ENCODE data around the gene RAET1G. TPM values are rescaled to one million over a fixed set of nuclear protein-coding genes. Genes with fewer than 3 reads are reported as not detected.
"Not testable (repeated sequence)": the region's sequence is repeated elsewhere in the genome, so short reads cannot be mapped to it uniquely, and the experiment has no call there.

Gene RAET1G
- total RNA-seq, 4 donors from 2014 or later = 1.4 TPM; not detected in 3

DNA sequence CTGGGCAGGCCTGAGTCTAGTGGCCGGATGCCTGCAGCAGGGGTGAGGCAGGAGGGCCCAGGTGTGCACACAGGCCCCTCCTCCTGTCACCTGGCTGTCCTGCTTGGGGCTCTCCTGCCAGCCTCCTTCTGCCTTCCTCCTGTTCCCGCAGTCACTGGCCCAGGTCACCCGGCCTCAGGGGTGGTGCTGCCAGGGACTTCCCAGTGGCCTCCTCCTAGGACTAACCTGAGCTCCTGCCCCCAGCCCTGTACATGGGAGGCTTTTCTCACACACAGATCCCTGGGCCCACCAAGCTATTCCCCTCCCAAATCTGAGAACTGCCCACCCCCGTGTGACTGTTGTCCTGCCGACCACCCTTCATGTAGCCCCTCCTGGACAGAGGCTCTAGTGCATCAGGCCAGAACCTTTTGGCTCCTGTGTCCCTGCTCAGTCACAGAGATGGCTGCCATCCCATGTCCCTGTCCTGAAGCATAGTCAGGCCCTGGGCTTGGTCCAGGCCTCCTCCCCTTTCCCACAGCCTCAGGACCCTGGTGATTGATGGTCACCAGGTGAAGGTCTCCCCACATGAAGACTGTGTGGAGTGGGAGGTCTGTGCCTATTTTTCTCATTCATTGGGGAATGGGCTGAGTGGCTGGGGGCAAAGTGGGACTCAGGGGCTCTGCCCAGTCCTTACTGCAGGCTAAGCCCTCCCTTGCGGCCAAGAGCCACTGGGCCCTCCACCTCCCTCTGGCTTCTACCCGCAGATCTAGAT is 39.7 kb upstream of the RAET1G start:
- peaks cover 20 to 25% of the 10 kb centered on the region in 2 donors for H3K27me3 ChIP-seq
- intact Hi-C loops (cut with DNase I; ENCODE audit: low total_unique reads) = no loop called here
- no peak overlapping the region for H3K4me3 ChIP-seq
- peaks cover 0 to 11% of the 10 kb centered on the region in 2 donors for H3K4me1 ChIP-seq
- H3K9me3 ChIP-seq = no peaks in the 10 kb centered on the region
- H3K36me3 ChIP-seq = no peaks in the 10 kb centered on the region
- TF ChIP-seq, protein P1, sequence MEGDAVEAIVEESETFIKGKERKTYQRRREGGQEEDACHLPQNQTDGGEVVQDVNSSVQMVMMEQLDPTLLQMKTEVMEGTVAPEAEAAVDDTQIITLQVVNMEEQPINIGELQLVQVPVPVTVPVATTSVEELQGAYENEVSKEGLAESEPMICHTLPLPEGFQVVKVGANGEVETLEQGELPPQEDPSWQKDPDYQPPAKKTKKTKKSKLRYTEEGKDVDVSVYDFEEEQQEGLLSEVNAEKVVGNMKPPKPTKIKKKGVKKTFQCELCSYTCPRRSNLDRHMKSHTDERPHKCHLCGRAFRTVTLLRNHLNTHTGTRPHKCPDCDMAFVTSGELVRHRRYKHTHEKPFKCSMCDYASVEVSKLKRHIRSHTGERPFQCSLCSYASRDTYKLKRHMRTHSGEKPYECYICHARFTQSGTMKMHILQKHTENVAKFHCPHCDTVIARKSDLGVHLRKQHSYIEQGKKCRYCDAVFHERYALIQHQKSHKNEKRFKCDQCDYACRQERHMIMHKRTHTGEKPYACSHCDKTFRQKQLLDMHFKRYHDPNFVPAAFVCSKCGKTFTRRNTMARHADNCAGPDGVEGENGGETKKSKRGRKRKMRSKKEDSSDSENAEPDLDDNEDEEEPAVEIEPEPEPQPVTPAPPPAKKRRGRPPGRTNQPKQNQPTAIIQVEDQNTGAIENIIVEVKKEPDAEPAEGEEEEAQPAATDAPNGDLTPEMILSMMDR (IDR thresholded peaks at IDR 0.05) = no peak
- no peak for TF ChIP-seq POLR2A (IDR thresholded peaks at IDR 0.05)
- no peak overlapping the region for H3K27ac ChIP-seq
- DNase-seq = no peak

DNA sequence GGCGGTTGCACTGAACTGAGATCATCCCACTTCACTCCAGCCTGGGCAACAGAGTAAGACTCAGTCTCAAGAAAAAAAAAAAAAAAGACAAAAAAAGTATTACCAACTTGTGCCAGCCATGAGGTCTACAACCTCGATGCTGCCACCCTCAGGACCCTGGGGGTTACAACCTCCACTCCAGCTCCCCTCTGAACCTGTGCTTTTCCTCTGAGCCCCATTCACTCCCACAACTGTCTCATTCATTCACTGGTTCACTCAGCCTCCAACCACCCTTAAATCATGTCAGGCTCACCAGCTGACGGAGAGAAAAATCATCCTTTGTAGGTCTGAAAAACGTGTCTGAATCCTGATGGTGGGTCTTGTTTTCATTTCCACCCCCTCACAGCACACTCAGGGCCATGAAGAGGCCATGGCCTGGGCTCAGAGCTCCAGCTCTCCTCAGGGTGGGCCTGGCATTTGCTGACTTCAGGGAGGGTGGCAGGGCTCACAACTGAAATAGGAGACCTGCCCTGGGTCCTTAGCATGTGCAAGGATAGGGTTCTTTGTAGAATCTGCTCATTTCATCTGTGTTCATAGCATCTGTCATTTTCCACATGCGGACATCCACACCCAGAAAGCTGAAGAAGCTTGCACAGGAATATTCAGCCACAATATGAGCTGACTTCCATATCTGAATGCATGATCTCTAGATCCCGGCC is 39.0 kb upstream of the RAET1G start:
- H3K4me3 ChIP-seq = no peak overlapping the region

DNA sequence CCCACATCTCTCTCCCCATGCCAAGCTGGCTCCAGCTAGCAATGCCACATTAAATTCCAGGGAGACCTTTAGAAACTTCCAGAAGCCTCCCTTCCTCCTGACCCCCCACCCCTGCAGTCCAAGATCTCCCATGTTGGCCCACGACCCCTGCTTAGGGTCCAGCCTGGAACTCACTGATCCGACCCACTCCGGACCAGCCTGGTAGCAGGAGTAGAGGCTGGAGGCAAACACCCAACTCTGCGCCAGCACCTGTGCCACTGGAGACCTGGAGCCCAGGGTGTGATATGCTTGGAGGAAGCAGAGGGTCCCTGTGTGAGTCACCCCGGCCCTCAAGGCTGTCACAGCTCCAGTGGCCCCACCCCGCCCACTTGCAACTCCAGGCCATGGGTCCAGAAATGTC is 37.6 kb upstream of the RAET1G start:
- no peak for TF ChIP-seq POLR2A (IDR thresholded peaks at IDR 0.05)
- TF ChIP-seq, protein P1 (IDR thresholded peaks at IDR 0.05) = no peak
- no peaks in the 10 kb centered on the region for H3K36me3 ChIP-seq
- intact Hi-C loops (cut with DNase I; ENCODE audit: low total_unique reads) = no loop called here
- H3K27ac ChIP-seq = no peak overlapping the region
- H3K9me3 ChIP-seq = no peaks in the 10 kb centered on the region
- peaks cover 0 to 11% of the 10 kb centered on the region in 2 donors for H3K4me1 ChIP-seq
- H3K4me3 ChIP-seq = no peak overlapping the region
- peaks cover 18 to 26% of the 10 kb centered on the region in 2 donors for H3K27me3 ChIP-seq
- no peak for DNase-seq

More for the DNA sequence above, 39.0 kb upstream of the RAET1G start:
- intact Hi-C loops (cut with DNase I; ENCODE audit: low total_unique reads) = no loop called here
- H3K36me3 ChIP-seq = no peaks in the 10 kb centered on the region
- DNase-seq = no peak
- H3K4me1 ChIP-seq = peaks cover 0 to 11% of the 10 kb centered on the region in 2 donors
- no peak overlapping the region for H3K27ac ChIP-seq
- H3K27me3 ChIP-seq = peaks cover 20% of the 10 kb centered on the region in 2 donors
- no peaks in the 10 kb centered on the region for H3K9me3 ChIP-seq
- TF ChIP-seq, protein P1 (IDR thresholded peaks at IDR 0.05) = no peak
- no peak for TF ChIP-seq POLR2A (IDR thresholded peaks at IDR 0.05)

DNA sequence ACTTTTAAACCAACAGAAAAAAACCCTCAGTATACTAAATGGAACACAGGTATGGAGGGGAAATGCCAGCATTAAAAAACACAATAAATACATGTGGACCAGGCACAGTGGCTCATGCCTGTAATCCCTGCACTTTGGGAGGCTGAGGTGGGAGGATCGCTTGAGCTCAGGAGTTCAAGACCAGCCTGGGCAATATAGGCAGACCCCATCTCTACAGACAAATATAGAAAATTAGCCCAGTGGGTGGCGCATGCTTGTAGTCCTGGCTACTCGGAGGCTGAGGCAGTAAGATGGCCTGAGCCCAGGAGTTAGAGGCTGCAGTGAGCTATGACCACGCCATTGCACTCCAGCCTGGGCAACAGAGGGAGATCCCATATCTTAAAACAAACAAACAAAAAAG is 36.9 kb upstream of the RAET1G start:
- H3K36me3 ChIP-seq; intact Hi-C loops (cut with DNase I; ENCODE audit: low total_unique reads); H3K9me3 ChIP-seq; H3K27ac ChIP-seq; DNase-seq; H3K4me3 ChIP-seq; H3K4me1 ChIP-seq: not testable (repeated sequence)
- H3K27me3 ChIP-seq = peaks cover 12 to 25% of the 10 kb centered on the region in 2 donors

DNA sequence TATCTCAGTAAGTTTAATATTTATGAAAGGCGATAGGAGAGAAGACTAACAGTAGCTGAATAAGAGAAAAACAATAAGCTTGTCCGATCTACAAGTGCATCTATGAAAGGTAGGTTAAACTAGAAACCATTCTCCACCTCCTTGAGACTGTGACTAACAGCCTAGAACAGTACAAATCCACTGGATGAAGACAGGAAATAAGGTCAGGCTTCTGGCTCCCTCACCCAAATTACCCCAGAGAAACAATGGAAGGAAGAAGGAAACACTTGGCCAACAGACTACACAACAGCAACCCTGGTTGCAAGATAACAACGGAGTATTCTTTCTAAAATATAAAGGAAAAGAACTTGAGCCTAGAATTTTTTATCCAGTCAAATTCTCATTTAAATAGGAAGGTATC is 35.2 kb upstream of the RAET1G start:
- intact Hi-C loops (cut with DNase I; ENCODE audit: low total_unique reads); H3K4me3 ChIP-seq; H3K27ac ChIP-seq; DNase-seq; H3K36me3 ChIP-seq; H3K9me3 ChIP-seq; H3K4me1 ChIP-seq: not testable (repeated sequence)
- peaks cover 0 to 23% of the 10 kb centered on the region in 2 donors for H3K27me3 ChIP-seq

DNA sequence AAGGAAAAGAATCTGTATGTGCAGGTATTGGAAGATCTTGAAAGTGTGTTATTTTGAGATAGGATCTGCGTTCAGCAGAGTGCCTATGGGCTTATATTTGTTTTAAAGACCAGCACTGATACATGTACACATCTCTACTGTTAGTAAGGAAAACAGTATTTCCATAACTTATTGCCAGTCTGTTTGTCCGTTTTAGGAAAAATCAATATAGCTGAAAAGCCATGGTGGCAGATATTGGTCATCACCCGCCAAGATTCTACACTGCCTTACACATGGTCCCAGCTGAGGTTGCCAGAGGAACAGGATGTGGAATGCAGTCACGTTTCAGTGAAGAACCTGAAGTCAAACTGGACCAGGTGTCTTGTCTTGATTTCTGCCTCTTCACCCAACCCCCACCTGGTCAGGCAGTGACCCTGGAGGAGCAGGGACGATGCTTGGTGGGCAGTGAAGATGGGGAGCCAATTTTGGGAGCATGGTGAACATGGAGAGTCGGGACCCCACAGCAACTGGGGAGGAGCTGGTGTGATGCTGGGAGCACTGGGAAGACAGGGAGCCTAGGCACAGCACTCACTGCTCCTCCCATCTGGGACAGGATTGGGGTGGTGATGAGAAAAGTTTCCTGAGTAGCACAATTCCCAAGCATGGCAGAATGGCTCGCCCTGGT is 32.9 kb upstream of the RAET1G start:
- H3K4me1 ChIP-seq; intact Hi-C loops (cut with DNase I; ENCODE audit: low total_unique reads); H3K9me3 ChIP-seq; H3K27ac ChIP-seq; H3K36me3 ChIP-seq; DNase-seq; H3K4me3 ChIP-seq: not testable (repeated sequence)
- H3K27me3 ChIP-seq = peaks cover 0 to 31% of the 10 kb centered on the region in 2 donors

DNA sequence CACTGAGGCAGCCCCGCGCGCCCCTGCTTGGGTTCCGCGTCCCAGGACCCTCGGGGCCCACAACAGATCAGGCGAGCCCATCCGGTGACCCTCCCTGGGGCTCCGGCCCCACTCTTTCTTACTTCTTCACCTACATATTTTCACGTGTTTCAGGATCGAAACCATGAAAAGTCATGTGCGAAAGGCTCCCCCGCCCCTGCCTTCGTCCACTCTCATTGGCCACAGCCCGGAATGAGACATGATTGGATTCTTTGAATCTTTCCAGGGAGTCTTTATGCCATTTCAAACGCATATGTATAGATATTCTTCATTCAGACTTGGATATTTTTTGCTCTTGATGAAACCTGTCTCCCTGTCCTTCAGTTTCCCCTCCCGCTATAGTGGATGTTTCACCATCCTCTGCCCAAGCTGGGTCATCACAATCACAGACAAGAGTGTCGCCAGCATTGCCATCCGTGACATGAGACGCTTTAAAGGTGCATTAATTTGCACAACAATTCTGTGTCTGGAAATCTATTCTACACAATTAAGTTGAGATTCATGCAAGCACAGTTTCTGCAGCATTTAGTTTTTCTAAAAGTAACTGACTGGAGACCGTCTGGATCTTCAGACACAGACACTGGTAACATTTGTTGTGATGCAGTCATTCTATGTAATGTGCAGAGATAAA is 32.2 kb upstream of the RAET1G start:
- H3K4me3 ChIP-seq; H3K4me1 ChIP-seq; H3K9me3 ChIP-seq; DNase-seq; H3K36me3 ChIP-seq; intact Hi-C loops (cut with DNase I; ENCODE audit: low total_unique reads); H3K27ac ChIP-seq: not testable (repeated sequence)
- H3K27me3 ChIP-seq = peaks cover 0 to 31% of the 10 kb centered on the region in 2 donors

DNA sequence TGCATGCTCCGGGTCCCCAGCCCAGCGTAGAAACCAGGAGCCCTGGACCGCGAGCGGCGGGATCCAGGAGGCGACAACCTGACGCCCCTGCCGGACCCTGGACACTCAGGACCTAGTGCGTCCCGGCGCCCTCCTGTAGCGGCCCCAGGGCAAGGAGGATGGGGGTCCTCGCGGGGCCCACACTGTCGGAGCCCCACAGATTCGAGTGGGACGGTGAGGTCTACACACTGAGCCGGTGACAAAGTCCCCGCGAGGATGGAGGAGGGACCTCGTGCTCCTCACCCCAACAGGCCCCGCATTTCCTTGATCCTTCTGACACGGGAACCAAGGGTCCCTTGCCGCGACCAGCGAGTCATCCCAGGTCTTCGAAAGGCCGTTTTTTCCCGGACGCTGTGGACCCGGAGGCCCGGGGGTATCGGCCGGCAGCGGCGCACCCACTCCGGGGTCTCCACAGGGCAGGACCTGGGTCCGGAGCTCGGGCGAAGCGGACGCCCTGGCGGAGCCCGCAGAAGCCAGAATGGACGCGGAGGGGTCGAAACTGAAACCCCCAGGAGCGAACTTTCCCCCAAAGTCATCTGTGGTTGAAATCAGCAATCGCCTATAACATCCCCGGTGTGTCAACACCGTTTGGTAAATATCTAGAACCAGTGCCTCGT is 31.5 kb upstream of the RAET1G start:
- H3K9me3 ChIP-seq; DNase-seq; H3K36me3 ChIP-seq; H3K4me1 ChIP-seq; H3K27ac ChIP-seq; intact Hi-C loops (cut with DNase I; ENCODE audit: low total_unique reads); H3K4me3 ChIP-seq: not testable (repeated sequence)
- H3K27me3 ChIP-seq = peaks cover 0 to 31% of the 10 kb centered on the region in 2 donors

DNA sequence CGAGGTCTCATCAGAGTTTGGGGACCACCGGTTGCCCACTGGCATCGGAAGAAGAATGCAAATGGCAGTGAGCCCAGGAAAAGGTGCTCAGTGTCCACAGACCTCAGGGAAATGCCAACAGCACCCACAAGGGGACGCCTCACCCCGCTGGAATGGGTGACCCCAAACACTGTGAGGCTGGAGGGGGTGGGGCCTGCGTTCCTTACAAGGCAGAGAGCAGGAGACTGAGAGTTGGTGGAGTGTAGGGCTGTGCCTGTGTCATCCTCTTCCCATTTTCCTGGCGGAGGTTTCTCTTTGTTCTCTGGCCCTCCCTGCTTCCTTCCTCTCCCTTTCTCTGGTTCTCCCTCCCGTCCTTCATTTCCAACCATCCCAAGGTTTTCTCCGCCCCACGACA is 31.0 kb upstream of the RAET1G start:
- H3K4me3 ChIP-seq; intact Hi-C loops (cut with DNase I; ENCODE audit: low total_unique reads); DNase-seq; H3K9me3 ChIP-seq; H3K4me1 ChIP-seq; H3K36me3 ChIP-seq; H3K27ac ChIP-seq: not testable (repeated sequence)
- H3K27me3 ChIP-seq = peaks cover 0 to 31% of the 10 kb centered on the region in 2 donors
